Epithelial cell of esophagus (primary cell): Measurements from ENCODE around the gene ARHGAP9.
A peak's percentile ranks its signal among the peaks of the same experiment; 100 is the strongest.

Experiments used
- DNase-seq: peaks from one replicate; pipeline ENCODE4 v3.0.0; 2010; ENCODE audit warnings: low read depth
- H3K4me3 ChIP-seq: 2 replicates; pipeline ENCODE4 v1.5.1; 2011; ENCODE audit warnings: mild to moderate bottlenecking, low read length, control low read depth
- CTCF ChIP-seq: IDR thresholded peaks from 2 replicates; pipeline ENCODE4 v1.5.1; 2011; ENCODE audit warnings: low read depth, mild to moderate bottlenecking, low read length, control low read depth, inconsistent platforms; ENCODE audit not compliant: insufficient read depth; ENCODE audit errors: missing control alignments

ARHGAP9 gene

GRCh38 chr12:57438400-57438799, 41.3 kb downstream of the ARHGAP9 start:
- no peak for DNase-seq
- TF ChIP-seq CTCF: no peak
- no peak overlapping the region for H3K4me3 ChIP-seq

DNA sequence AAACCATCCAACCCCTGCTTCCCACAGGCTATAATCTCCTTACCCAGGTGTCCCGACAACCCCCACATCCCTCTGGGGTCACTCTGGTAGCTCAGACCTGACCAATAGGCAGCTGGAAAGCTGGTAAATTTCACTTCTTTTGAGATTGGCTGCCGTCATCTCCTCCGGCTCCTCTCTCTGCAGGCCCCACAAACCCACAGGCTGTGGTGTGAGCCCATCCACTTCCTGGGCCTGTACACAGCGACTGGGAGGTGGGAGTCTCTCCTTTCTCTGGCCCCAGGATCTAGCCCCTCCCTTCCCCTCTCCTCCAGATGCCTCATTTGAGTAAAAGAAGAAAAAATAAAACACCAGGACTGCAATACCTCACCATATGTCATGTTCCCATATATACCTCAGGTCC, 44.4 kb downstream of the ARHGAP9 start:
- TF ChIP-seq CTCF: no peak
- H3K4me3 ChIP-seq: no peak overlapping the region
- no peak for DNase-seq

- no peak for DNase-seq
- no peak within 1 kb of the TSS for H3K4me3 ChIP-seq
- no peak for TF ChIP-seq CTCF
Measured at GRCh38 chr12:57434517-57435223, 45.0 kb downstream of the ARHGAP9 start, which contains the start of gene INHBC. Gene INHBC (plus strand): TSS chr12:57434784. CDS start chr12:57434887, 103 bp downstream.

- DNase-seq: no peak
- no peak overlapping the region for H3K4me3 ChIP-seq
- no peak for TF ChIP-seq CTCF
Measured at GRCh38 chr12:57433370-57433769, 46.3 kb downstream of the ARHGAP9 start.

- no peak for TF ChIP-seq CTCF
- peak overlapping the region; percentile 53 for H3K4me3 ChIP-seq
- no peak for DNase-seq
Measured at GRCh38 chr12:57431654-57432188, 47.9 kb downstream of the ARHGAP9 start.

DNA sequence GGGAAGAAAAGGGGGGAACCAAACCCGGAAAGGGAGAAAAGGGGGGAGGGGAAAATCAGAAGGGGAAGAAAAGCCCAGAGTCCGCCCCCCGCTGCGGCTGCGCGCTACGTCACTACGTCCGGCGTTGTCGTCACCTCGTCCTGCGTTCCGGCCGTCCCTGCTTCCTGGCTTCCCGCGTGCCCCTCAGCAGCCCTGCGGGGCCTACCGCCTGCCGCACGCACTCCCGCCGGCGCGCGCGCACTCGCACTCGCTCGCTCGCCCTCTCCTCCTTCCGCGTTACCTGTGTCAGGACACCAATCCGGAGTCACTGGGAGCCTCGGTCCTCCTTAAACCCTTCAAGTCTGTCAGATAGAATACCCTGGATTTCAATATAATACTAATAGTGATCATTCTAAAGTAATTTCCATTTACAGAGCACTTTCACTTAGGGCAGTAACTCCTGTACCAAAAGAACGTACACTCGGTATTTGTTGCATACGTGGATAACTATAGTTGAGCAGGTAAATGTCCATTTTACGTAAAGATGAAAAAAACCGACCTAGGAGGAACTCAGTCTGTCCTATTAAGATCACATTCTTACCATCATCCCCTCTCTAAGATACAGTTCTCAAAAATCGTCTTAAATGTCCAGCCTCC, 48.6 kb downstream of the ARHGAP9 start, which contains the start of gene R3HDM2:
TSS of gene R3HDM2 (minus strand) at position 113 of the 636 bp plus-strand sequence. CDS start 120,615 bp downstream, outside the sequence.
- peak; percentile 95 for DNase-seq
- TF ChIP-seq CTCF: no peak
- peak within 1 kb of the TSS; percentile 76 for H3K4me3 ChIP-seq
